HG02981 (cell line): Measurements from ENCODE around the gene RINT1.

Source experiments
- ATAC-seq: cut with Tn5 transposase; IDR thresholded peaks from one replicate; pipeline ENCODE4 v1.9.1; 2021; ENCODE audit warnings: mild to moderate bottlenecking, moderate library complexity; ENCODE audit not compliant: unreplicated experiment

The RINT1 gene

DNA sequence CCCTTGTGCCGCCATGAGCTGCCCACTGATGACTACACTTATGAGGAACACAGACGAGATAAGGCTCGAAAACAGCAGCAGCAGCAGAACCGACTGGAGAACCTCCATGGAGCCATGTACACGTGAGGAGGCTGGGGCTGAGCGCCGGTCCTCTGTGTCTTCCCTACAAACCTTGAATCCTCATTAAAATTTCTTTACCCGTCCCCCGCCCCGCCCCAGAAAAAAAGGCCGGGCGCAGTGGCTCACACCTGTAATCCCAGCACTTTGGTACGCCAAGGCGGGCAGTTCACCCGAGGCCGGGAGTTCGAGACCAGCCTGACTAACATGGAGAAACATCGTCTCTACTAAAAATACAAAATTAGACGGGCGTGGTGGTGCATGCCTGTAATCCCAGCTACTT lies 1.5 kb upstream of the RINT1 start:
- ATAC-seq, result no peak

DNA sequence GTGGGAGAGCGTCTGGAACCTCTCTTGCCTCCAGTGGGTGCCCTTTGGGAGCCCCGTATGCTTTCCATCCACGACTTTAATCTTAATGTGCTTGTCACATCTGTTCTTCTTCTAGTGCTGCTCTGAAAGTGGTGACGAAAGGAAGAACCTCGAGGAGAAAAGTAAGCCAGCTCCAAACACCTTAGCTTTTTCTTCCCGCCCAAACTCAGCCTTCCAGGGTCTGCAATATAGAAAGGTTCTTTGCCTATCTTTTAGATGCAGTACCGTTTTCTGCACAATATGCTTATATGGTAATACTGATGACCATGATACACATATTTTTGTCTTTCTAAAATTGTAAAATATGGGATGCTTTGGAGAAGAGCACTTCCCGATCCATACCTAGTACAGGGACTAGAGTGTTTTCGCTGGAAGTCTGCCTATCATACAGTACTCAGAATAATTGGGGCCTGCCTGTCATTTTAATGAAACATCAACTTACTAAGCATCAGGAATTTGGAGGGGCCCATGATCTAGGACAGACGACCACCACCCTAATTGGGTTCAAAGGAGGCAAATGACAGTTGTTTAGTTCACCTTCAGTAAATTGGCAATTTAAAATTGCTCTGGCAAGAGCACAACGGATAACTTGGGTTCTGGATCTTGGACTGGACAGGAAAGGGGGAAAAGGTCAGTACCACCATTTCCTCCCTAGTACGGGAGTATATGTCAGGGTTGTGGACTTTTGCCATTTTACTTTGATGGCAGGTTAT lies 884 bp downstream of the RINT1 start:
- ATAC-seq, result no peak

DNA sequence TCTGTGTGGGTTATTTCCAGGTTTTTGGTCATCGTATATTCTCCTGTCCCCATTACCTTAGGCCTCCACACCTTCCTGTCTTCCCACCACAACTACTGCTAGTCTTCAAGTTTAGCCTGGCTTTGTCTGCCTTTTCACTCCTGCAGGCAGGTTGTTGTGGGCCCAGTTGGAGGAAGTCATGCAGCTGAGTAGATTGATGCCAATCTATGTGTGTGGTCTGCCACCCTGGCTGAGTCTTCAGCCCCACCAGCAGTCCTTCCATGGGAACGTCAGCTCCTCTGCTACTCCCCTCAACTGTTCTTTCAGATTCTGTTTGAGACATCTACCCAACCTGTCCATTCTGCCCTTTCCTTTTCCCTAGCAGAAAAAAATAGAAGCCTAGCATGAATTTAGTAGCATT lies 6.3 kb downstream of the RINT1 start:
- no peak for ATAC-seq

DNA sequence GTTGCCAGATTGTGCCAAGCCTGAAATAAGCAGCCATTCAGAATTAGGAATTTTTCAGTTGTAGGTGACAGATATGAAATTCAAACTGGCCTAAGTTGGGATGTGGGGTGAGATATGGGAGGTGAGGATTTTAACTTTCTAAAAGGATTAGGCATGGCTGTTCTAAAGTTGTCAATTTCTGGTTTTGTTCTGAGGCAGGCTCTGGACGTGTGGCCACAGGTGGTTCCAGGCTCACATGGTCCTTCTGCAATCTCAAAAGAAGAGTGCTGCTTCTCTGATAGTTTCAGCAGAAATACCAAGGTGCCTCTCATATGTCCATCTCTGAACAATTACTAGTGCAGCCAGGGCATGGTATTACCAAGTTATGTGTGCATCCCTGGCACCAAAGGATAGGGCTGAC lies 27.9 kb downstream of the RINT1 start:
- no peak for ATAC-seq

DNA sequence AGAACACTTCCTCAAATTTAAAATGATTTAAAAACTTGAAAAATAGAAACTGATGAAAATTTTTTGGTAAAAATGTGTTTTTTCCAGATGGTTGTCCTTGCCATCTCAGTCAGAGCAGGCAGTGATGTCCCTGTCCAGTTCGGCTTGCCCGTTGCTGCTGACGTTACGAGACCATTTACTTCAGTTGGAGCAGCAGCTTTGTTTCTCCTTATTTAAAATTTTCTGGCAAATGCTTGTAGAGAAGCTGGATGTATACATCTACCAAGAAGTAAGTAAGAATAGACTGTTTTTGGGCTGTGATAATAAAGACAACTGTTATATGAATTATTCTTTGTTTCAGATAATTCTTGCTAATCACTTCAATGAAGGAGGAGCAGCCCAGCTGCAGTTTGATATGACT lies 33.2 kb downstream of the RINT1 start:
- ATAC-seq, result no peak

DNA sequence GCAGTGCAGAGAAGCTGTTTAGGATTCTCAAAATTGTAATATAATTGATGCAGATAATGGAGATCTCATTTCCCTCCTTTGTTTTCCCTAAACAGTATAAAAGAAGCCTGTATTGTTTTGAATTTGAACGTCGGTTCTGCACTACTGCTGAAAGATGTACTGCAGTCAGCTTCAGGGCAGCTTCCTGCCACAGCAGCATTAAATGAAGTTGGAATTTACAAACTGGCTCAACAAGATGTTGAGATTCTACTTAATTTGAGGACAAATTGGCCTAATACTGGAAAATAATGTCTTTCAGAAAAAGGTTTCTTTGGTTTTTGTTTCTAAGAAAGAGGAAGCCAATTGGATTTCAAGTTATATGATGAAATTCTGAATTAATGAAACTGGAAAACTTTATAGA lies 35.0 kb downstream of the RINT1 start:
- no peak for ATAC-seq

DNA sequence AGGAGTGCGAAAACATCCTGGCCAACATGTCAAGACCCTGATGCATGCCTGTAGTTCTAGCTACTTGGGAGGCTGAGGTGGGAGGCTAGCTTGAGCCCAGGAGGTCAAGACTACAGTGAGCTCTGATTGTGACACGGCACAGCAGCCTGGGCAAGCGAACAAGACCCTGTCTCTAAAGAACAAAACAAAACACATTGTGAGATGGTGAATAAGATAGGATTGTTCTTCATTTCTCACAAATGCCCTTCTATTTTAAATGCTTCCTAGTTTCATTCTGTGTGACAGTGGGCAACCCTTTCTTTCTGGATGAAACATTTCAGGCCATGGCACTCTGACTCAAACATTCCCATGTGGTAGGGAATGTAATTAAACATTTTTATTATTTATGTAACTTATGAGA lies 35.8 kb downstream of the RINT1 start:
- no peak for ATAC-seq

DNA sequence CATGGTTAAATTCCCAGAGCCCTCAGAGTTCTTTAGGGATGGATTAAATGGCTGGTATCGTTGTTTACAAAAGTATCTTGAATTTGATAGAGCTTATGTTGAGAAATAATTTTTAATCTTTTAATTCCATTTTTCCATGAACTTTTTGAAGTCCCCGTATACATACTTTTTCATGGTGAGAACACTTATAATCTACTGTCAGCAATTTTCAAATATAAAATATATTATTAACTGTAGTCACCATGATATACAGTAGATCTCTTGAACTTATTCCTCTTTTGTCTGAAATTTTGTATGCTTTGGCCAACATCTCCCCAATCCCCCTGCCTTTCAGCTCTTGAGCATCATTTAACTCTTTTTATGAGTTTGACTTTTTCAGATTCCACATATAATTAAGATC lies 39.9 kb downstream of the RINT1 start:
- ATAC-seq, result no peak

DNA sequence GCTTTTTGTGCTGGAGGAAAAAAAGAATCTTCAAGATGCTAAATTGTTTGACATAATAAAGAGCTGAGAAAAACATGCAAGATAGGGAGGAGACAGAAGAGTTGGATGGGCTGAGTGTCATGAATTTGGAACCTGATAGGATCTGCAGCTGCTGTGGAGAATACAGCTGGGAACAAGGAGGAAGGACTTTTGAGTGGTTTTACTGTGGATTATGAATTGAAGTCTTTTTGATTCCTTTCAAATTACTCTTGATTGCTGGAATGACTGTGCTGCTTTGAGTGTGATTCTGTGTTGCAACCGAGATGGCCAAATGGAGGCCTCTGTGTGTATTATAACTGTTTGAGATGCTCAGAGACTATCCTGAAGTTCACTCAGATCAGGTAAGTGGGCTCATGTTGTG lies 45.2 kb downstream of the RINT1 start:
- no peak for ATAC-seq

DNA sequence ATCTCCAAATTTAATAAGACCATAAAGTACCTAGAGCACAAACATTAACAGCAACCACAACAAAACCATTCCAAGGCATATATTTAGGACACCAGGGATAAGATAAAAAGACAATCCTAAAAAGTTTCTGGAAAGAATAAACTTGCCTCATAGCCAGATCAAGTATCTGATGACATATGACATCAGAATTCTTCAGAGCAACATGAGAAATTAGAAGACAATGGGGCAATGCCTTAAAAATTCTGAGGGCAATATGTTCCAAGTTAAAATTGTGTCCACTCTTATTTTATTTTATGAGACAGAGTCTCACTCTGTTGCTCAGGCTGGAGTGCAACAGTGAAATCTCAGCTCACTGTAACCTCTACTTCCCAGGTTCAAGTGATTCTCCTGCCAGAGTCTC lies 46.5 kb downstream of the RINT1 start:
- ATAC-seq, result no peak

DNA sequence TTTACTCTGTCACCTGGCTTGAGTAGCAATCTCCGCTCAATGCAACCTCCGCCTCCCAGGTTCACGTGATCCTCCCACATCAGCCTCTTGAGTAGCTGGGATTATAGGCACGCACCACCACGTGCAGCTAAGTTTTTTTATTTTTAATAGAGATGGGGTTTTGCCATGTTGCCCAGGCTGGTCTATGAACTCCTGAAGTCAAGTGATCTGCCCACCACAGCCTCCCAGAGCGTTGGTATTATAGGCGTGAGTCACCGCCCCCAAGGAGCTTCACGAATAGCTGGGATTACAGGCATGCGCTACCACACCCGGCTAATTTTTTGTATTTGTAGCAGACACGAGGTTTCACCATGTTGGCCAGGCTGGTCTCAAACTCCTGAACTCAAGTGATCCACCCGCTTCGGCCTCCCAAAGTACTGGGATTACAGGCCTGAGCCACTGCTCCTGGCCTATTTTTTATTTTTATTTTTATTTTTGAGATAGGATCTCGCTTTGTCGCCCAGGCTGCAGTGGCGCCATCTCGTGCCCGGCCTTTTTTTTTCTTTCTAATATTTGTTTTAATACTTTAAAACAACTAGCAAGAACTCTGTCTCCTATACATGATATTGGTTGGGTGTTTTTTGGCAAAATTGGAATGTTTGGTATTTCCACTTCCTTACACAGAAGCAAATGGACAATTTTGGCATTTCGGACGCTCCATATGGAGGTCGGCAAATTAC lies 48.2 kb downstream of the RINT1 start:
- ATAC-seq, result no peak

DNA sequence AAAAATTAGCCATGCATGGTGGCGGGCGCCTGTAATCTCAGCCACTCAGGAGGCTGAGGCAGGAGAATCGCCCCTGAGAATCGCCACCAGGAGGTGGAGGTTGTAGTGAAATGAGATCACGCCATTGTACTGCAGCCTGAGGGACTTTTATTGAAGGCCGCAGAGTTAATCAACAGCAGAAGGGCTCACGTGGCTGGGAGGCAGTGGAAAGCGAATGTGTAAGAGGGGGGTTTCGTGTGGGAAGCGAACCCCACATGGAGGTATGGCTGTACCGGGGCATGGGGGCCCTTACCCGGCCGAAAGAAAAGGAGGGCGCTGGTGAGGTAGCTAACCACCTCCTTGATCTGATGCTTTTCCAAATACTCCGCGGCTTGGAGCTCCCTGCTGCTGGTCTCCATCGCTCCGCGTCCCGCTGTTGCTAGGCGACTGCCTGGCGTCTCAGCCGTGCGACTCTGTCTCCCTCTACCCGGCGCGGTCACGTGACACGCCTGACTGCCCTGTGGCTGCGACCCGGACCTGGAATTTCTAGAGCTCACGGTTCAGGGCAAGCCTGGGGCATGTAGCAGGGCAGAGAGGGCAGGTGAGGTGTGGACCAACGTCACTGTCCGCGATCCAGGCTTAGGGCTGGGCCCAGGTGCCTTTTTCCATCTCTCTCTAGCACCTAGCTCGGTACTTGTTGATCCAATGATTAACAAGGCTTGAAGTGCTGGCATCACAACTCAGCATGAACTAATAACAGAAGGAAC lies 49.2 kb downstream of the RINT1 start, which contains the start of gene EFCAB10:
TSS of gene EFCAB10 (minus strand) at position 428 of the 746 bp plus-strand sequence. CDS start at position 398, 30 bp downstream.
- ATAC-seq, result peak; percentile 92

DNA sequence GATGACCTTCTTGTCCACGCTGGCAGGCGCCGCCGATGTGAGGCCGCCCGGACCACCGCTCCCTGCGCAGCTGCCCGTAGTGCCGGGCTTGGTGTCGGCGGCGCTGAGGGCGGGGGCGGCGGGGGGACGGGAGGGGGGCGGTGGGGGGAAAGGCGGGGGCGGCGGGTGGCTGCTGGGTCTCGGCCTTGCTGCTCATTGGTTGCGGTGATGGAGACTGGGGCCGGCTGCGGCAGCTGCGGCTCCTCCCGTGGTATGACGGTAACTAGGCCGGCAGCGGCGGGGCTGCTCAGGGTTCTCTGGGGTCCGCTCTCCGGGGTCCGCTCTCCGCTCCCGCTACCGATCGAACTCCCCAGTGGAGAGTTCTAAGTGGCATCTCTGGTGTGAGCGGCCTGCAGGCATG lies 51.1 kb downstream of the RINT1 start:
- ATAC-seq, result no peak

DNA sequence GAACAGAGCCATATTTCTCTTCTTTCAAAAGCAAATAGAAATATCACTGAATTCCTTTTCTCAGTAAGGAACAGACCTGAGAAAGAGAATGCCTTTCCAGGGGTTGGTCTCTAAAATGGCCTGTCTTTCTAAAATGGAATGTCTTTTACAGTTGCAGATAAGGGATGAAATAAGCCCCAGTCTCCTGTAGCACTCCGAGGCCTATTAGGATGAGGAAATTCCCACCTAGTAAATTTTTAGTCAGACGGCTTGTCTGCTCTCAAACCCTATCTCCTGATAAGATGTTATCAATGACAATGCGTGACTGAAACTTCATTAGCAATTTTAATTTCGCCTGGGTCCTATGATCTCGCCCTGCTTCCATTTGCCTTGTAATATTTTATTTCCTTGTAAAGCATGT lies 52.2 kb downstream of the RINT1 start:
- ATAC-seq, result no peak

DNA sequence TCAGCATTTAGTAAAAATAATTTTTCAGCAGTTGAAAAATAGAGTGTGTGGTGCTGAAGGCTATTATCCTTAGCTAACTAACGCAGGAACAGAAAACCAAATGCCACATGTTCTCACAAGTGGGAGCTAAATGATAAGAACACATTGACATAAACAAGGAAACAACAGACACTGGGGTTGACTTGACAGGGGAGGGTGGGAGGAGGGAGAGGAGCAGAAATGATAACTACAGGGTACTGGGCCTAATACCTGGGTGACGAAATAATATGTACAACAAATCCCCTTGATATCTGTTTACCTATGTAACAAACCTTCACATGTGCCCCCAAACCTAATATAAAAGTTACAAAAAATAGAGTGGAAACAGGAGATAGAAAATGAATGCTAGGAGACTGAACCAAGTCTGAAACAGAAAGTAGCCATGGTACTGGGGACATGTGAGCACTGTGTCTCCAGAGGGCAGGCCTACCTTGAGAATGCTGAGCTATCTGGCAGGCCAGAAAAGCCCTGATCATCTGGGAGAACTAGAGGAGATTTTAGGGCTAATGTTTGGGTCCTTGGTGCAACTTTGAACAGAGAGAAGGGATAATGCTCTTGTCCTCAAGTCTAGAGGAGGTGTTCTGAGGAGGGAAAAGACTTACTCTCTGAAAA lies 54.0 kb downstream of the RINT1 start:
- no peak for ATAC-seq

DNA sequence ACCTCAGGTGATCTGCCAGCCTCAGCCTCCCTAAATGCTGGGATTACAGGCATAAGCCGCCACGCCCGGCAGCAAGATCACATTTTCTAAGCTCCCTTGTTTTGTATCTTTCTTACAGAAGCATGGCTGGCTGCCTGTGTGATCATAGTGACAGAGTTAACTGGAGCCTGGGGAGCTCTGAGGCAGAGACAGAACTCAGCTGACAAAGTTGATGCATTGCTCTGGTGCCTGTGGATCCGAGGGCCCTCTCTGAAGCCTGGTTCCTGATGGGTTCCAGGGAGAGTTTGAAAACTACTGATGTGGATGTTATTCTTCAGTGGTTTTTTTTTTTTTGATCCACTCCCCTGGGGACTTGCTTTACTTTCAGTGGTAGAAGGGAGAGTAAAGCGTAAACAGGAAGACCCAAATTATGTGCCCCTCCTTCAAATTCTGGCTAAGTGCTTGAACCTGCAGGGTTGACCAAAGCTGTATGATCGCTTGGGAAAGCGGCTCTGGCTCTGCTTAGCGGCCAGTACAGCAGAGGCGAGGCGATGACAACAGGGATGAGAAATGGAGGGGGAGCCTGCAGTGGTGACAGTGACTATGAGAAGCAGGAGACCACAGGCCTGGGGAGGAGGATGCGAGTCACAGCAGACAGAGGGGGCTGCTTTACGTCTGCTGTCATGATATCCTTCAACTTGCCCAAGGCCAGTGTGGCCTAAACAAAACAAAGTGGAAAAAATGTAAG lies 56.1 kb downstream of the RINT1 start:
- no peak for ATAC-seq

DNA sequence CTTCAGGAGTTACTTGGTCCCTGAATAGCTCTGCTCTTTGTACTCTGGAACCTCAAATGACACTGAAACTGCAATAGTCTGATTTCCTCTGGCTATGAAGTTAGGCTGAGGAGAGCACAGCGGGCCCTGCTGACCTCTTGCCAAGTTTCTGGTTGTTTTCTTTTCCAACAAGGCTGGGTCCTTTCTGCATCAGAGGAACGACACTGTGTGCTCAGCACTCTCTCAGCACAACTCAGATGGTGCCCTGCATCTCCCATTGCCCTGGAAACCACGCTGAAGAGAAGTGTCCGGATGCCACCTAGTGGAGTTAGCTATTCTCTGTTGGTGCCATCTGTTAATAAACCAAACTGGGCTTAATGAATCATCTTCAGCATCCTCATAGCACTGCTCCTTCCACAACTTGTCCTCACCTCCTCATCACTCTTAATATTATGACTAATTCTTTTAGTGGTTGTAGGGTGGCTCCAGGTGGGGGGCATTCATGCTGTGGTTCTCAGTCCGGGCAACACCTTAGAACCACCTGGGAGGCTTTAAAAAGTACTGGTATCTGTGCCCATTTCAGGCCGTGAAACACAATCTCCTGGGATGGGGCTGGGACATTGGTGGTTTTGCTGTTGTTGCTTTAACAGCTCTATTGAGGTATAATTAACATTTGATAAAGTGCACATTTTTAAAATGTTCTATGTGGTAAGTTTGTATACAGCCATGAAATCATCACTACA lies 57.5 kb downstream of the RINT1 start:
- peak; percentile 81 for ATAC-seq

DNA sequence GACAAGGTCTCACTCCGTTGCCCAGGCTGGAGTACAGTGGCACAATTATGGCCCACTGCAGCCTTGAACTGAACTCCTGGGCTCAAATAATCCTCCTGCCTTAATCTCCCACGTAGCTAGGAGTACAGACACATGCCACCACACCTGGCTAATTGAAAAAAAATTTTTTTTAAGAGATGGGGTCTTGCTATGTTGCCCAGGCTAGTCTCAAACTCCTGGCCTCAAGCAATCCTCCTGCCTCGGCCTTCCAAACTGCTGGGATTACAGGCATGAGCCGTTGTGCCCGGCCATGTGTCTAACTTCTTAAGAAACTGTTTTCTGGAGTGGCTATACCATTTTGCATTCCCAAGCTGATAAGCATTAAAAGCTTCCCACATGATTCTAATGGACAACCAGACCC lies 58.8 kb downstream of the RINT1 start:
- no peak for ATAC-seq

DNA sequence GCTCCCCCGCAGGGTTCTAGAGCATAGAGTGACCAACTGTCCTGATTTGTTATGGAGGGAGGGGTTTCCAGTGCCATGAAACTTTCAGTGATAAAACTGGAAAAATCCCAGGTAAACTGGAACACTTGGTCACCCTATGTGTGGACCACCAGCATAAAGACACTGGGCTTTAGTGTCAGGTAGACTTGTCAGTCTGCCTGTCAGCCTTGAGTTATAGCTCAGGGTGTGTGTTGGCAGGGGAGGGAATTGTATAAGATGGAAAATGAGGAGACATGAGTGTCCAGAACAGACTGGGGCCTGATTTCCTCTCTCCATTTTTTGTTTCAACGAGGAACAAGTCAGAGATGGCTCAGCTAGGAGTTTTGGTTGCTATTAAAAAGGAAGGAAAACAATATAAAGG lies 59.5 kb downstream of the RINT1 start:
- ATAC-seq, result no peak

DNA sequence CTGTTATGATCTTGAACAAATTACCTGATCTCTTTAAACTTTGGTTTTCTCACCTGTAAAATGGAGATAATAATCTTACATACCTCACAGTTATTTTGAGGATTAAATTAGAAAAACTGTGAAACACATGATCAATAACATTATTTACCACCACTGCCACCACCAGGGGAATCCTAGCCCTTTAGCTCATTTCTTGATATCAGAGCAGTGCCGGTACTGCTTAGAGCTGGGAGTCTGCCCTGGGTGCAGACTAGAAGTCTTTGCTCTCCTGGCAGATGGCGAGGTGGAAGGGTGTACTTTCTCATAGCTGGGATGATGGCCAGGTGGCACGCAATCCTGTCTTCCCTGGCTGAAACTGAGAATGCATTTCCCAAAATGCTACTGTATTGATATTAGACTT lies 62.0 kb downstream of the RINT1 start:
- no peak for ATAC-seq
